Endothelial cell of umbilical vein (primary cell): ENCODE data around the gene PGD. TPM values are rescaled to one million over a fixed set of nuclear protein-coding genes. Genes with fewer than 3 reads are reported as not detected.
A peak's percentile ranks its signal among the peaks of the same experiment; 100 is the strongest.
"Not testable (repeated sequence)": the region's sequence is repeated elsewhere in the genome, so short reads cannot be mapped to it uniquely, and the experiment has no call there.

Experiments
- BruUV-seq: library from RNA; stranded (reverse); fragments of 400-500 nt; replicated peaks from 2 replicates; lab custom pipeline; 2021; lab: Mats Ljungman, UMichigan
- CTCF ChIA-PET: fragments of 300-600, 350-600 bp; sonication (Branson Sonifier 250); formaldehyde crosslinking; loops from one replicate; lab custom pipeline; 2021; ENCODE audit warnings: antibody characterized with exemption, inconsistent platforms; lab: Charles Lee
- POLR2A ChIA-PET: fragments of 300-600, 350-600 bp; sonication (Branson Sonifier 250); formaldehyde crosslinking; loops from one replicate; lab custom pipeline; 2021; ENCODE audit warnings: antibody characterized with exemption, inconsistent platforms; lab: Charles Lee
- DNase-seq: peaks from one replicate; pipeline ENCODE4 v3.0.0-alpha.2; 2011; ENCODE audit warnings: low read depth, low spot score
- FAIRE-seq: peaks from 2 replicates; lab custom pipeline; 2011; peaks lifted over from hg19 to GRCh38; lab: Jason Lieb, UNC
- H2AFZ ChIP-seq: 2 replicates; pipeline ENCODE4 v1.6.0; 2012; ENCODE audit warnings: low read depth, low read length, control low read depth, inconsistent platforms
- H3K27ac ChIP-seq: 2 replicates; pipeline ENCODE4 v1.5.1; 2011; ENCODE audit warnings: low read depth, mild to moderate bottlenecking, control low read depth, low read length, moderate library complexity; ENCODE audit not compliant: insufficient read depth
- H3K27me3 ChIP-seq, 2 experiments: 2 replicates each; pipeline versions ENCODE4 v1.6.0 to v1.6.1; 2011; ENCODE audit warnings: low read length in 2 of 2, mixed read lengths in 1 of 2; ENCODE audit not compliant: control insufficient read depth in 2 of 2, insufficient read depth in 2 of 2
- H3K36me3 ChIP-seq, 2 experiments: 2 replicates in 1 of 2; 3 replicates in 1 of 2; pipeline ENCODE4 v1.5.1; 2011; ENCODE audit warnings: low read length in 2 of 2, mild to moderate bottlenecking in 1 of 2, moderate library complexity in 1 of 2; ENCODE audit not compliant: control insufficient read depth in 2 of 2, insufficient read depth in 2 of 2; ENCODE audit errors: extremely low read depth in 1 of 2
- H3K4me1 ChIP-seq: 3 replicates; pipeline ENCODE4 v1.5.1; 2011; ENCODE audit warnings: mild to moderate bottlenecking, low read length; ENCODE audit not compliant: control insufficient read depth, insufficient read depth; ENCODE audit errors: extremely low read depth
- H3K4me2 ChIP-seq: 2 replicates; pipeline ENCODE4 v1.6.1; 2011; ENCODE audit warnings: low read length, control low read depth, mixed read lengths; ENCODE audit not compliant: insufficient read depth
- H3K4me3 ChIP-seq, 3 experiments: fragments of 200-600 bp in 1 of 3; sonication (generic), shearing (Covaris generic) in 1 of 3; replicated peaks in 1 of 3; 2 replicates each; pipeline ENCODE4 v1.5.1; 2011 to 2016; ENCODE audit warnings: control low read depth in 3 of 3, low read length in 3 of 3, mild to moderate bottlenecking in 2 of 3, inconsistent platforms in 1 of 3, low read depth in 1 of 3, moderate library complexity in 1 of 3; ENCODE audit not compliant: insufficient read depth in 1 of 3
- H3K79me2 ChIP-seq: 2 replicates; pipeline ENCODE4 v1.6.0; 2012; ENCODE audit warnings: low read length, inconsistent platforms; ENCODE audit not compliant: control insufficient read depth, insufficient read depth
- H3K9ac ChIP-seq: replicated peaks from 2 replicates; pipeline ENCODE3; 2011; ENCODE audit warnings: low read length, control low read depth; ENCODE audit not compliant: insufficient read depth; ENCODE audit errors: extremely low read depth
- H3K9me1 ChIP-seq: replicated peaks from 3 replicates; pipeline ENCODE4 v1.6.0; 2011; ENCODE audit warnings: mild to moderate bottlenecking, low read length; ENCODE audit not compliant: control insufficient read depth, insufficient read depth; ENCODE audit errors: extremely low read depth
- H3K9me3 ChIP-seq: replicated peaks from 2 replicates; pipeline ENCODE4 v1.5.1; 2012; ENCODE audit warnings: low read length, inconsistent platforms; ENCODE audit not compliant: control insufficient read depth, insufficient read depth
- H4K20me1 ChIP-seq: replicated peaks from 2 replicates; pipeline ENCODE3; 2011; ENCODE audit warnings: mild to moderate bottlenecking, low read length; ENCODE audit not compliant: control insufficient read depth, insufficient read depth; ENCODE audit errors: extremely low read depth
- JUN ChIP-seq: IDR thresholded peaks from 2 replicates; pipeline ENCODE4 v1.6.1; 2011; ENCODE audit warnings: borderline replicate concordance, low read depth; ENCODE audit not compliant: insufficient read length, insufficient read depth
- MYC ChIP-seq: IDR thresholded peaks from one replicate; pipeline ENCODE4 v1.6.1; 2011; ENCODE audit warnings: mild to moderate bottlenecking, low read depth, low read length
- POLR2A ChIP-seq: IDR thresholded peaks from 2 replicates; pipeline ENCODE4 v1.6.1; 2012; ENCODE audit warnings: low read depth, mild to moderate bottlenecking, control low read depth, low read length
- POLR2AphosphoS5 ChIP-seq: IDR thresholded peaks from 2 replicates; pipeline ENCODE4 v1.6.1; 2012; ENCODE audit warnings: low read depth, mild to moderate bottlenecking, control low read depth, low read length, moderate library complexity; ENCODE audit not compliant: insufficient read depth
- dilution Hi-C: fragments of 300-500 bp; cut with MboI; formaldehyde crosslinking; loops from one replicate; pipeline ENCODE4 v1.15.0; 2019; ENCODE audit warnings: low sequenced_read_pairs; ENCODE audit not compliant: extremely low pct_ligation_motif_present
- intact Hi-C: fragments of 100-400 bp; cut with micrococcal nuclease; formaldehyde crosslinking; loops from one replicate; pipeline ENCODE4 v1.10.0; 2022
- polyA plus RNA-seq, 4 experiments: library from polyadenylated mRNA; depleted of rRNA in 3 of 4; stranded (reverse) in 3 of 4; unstranded in 1 of 4; fragments of >200 nt; gene quantifications; 2 replicates each; pipeline versions ENCODE4 v1.2.1 to v1.2.3, GENCODE V29; 2011 to 2012; ENCODE audit warnings: missing spikeins in 1 of 4
- total RNA-seq: library from RNA; stranded (reverse); gene quantifications from 2 replicates; pipeline ENCODE4 v1.2.3, GENCODE V29; 2021

PGD gene
- total and polyA plus RNA-seq, 2 donors (not counting 3 experiments of a cell fraction or from before 2014, with no cell fraction given) = 196 to 303 TPM

DNA sequence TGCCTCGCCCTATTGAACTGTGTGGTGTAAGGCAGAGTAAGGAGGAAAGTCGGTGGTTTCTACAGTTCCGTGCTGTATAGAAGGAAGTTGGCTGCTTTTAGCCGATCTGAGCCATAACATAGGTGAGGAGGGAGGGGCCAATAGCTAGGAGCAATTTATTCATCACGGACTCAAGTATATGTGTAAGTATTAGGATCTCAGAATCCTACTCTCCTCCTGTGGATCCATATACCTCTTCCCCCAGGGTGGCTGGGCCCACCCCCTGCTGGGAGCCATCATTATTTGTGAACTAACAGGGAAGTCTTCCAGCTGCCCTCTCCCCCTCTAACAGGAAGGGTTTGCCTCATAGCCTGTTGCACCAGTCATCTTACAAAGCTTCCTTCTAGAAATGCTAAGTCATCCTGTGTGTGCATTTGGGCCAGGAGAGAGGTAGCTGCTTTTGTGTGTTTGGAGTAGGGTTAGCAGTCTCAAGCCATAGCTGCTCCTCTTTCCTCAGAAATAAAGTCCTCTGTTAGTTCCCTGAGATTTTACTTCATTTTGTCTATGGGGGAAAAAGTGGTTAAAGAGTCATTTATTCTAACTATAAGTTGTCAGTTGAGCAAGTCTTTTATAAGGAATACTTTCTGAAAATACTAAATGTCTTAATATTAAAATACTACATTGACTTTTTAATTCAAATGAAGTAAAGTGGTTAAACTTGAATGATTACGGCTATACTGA lies 16.5 kb downstream of the PGD start:
- peak overlapping the region; percentile 60 for H3K9ac ChIP-seq
- intact Hi-C loops (loop anchor here (2.0 kb wide), 1 partner anchor 17 kb away; the partner anchor contains the start of gene PGD), dilution Hi-C loops (no loop called here)
- no peaks in the 10 kb centered on the region for H4K20me1 ChIP-seq
- H2AFZ ChIP-seq = no peak overlapping the region
- peak overlapping the region; percentile 92 for H3K27ac ChIP-seq
- no peaks in the 10 kb centered on the region for H3K9me1 ChIP-seq
- peaks cover 17% of the 10 kb centered on the region for H3K4me1 ChIP-seq
- POLR2A ChIA-PET = interaction anchor here (0.7 to 1.9 kb wide), 5 partner anchors 13 to 41 kb away, joined by 3 to 10 read pairs (median 5); partner anchors contain the start of genes CENPS and PGD
- TF ChIP-seq POLR2AphosphoS5 = peak; percentile 61
- TF ChIP-seq JUN = peak; percentile 28
- TF ChIP-seq MYC = no peak
- peak; percentile 40 for TF ChIP-seq POLR2A
- H3K36me3 ChIP-seq = peaks cover 40 to 44% of the 10 kb centered on the region in 2 experiments
- BruUV-seq = TSS peak; percentile 98
- no peak overlapping the region for H3K4me3 ChIP-seq
- CTCF ChIA-PET = interaction anchor here (0.7 to 2.4 kb wide), 10 partner anchors 11 to 206 kb away, joined by 3 to 21 read pairs (median 5); partner anchors contain the start of genes CENPS and PGD
- H3K4me2 ChIP-seq = peak overlapping the region; percentile 5
- FAIRE-seq = peak; percentile 83
- peak; percentile 84 for DNase-seq
- H3K9me3 ChIP-seq = no peaks in the 10 kb centered on the region
- no peaks in the 10 kb centered on the region for H3K79me2 ChIP-seq
- no peaks in the 10 kb centered on the region for H3K27me3 ChIP-seq

DNA sequence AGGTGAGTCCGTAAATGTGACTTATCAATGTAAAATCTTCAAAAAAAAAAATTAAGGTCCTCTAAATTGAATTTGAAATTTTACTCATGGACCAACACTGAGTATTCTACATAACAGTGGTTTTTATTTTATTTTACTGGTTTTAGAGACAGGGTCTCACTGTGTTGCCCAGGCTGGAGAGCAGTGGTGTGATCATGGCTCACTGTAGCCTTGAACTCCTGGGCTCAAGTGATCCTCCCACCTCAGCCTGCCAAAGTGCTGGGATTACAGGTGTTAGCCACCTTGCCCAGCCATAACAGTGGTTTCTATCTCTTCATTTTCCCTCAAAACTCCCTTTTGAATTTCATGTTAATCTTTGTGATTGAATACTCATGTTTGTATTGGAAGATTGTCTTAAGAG lies 17.1 kb downstream of the PGD start:
- BruUV-seq, H3K9me1 ChIP-seq, H3K9me3 ChIP-seq, dilution Hi-C loops, H3K27me3 ChIP-seq, H3K4me2 ChIP-seq, H3K4me3 ChIP-seq, H2AFZ ChIP-seq, H4K20me1 ChIP-seq, H3K79me2 ChIP-seq, DNase-seq: not testable (repeated sequence)
- peak; percentile 62 for FAIRE-seq
- Histone ChIP-seq H3K27ac (peak overlapping the region; percentile 92), H3K4me1 (peaks cover 17% of the 10 kb centered on the region), H3K36me3 (peaks cover 42 to 44% of the 10 kb centered on the region in 2 experiments), H3K9ac (peak overlapping the region; percentile 60)
- intact Hi-C loops = loop anchor here (2.0 kb wide), 1 partner anchor 17 kb away; the partner anchor contains the start of gene PGD
- ChIA-PET CTCF (interaction anchor here (0.7 to 2.4 kb wide), 9 partner anchors 13 to 207 kb away, joined by 3 to 21 read pairs (median 6); partner anchors contain the start of genes CENPS and PGD), POLR2A (interaction anchor here (1.0 to 1.9 kb wide), 4 partner anchors 13 to 37 kb away, joined by 3 to 10 read pairs (median 6); partner anchors contain the start of genes CENPS and PGD)

DNA sequence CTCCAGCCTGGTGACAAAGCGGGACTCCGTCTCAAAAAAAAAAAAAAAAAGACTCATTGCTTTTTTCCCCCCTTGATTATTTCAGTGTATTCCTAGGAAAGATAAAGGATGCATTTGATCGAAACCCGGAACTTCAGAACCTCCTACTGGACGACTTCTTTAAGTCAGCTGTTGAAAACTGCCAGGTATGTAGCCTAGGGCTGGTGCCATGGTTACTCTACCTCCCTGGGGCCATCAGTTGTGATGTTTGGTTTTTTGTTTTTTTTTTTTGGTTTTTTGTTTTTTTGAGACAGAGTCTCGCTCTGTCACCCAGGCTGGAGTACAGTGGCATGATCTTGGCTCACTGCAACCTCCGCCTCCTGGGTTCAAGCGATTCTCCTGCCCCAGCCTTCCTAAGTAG lies 19.9 kb downstream of the PGD start:
- CTCF ChIA-PET = interaction anchor here (0.7 to 1.0 kb wide), 2 partner anchors 41 to 42 kb away, joined by 3 read pairs; no protein-coding TSS in a partner anchor
- BruUV-seq, H3K4me3 ChIP-seq, H3K27me3 ChIP-seq, H3K9ac ChIP-seq, H4K20me1 ChIP-seq, POLR2A ChIA-PET, H3K4me2 ChIP-seq, FAIRE-seq, dilution Hi-C loops, H3K9me3 ChIP-seq, DNase-seq, H3K79me2 ChIP-seq, H3K27ac ChIP-seq, H2AFZ ChIP-seq, intact Hi-C loops, H3K9me1 ChIP-seq: not testable (repeated sequence)
- Histone ChIP-seq H3K4me1 (peaks cover 17% of the 10 kb centered on the region), H3K36me3 (peaks cover 29 to 31% of the 10 kb centered on the region in 2 experiments)
